Lower lobe of right lung (tissue), 2 donors: ENCODE results near the gene MED4. TPM values are rescaled to one million over a fixed set of nuclear protein-coding genes. Genes with fewer than 3 reads are reported as not detected.
"Not testable (repeated sequence)": the region's sequence is repeated elsewhere in the genome, so short reads cannot be mapped to it uniquely, and the experiment has no call there.

Source experiments
- ATAC-seq, 2 donors: fragments of 200-7000 bp; cut with Tn5 transposase; one replicate each; pipeline ENCODE4 v1.9.1; 2020 to 2022; ENCODE audit warnings: mild to moderate bottlenecking in 2 of 2, moderate library complexity in 2 of 2
- DNase-seq: peaks from one replicate; pipeline ENCODE4 v3.0.0-alpha.2; 2020
- H3K27ac ChIP-seq: fragments of 200-600 bp; one replicate; pipeline ENCODE4 v1.8.0; 2022
- H3K27me3 ChIP-seq: fragments of 200-600 bp; one replicate; pipeline ENCODE4 v1.8.0; 2022; ENCODE audit warnings: low read depth
- H3K36me3 ChIP-seq: fragments of 200-600 bp; one replicate; pipeline ENCODE4 v1.8.0; 2022; ENCODE audit warnings: mild to moderate bottlenecking
- H3K4me1 ChIP-seq: fragments of 200-600 bp; one replicate; pipeline ENCODE4 v1.8.0; 2022
- H3K4me3 ChIP-seq: fragments of 200-600 bp; one replicate; pipeline ENCODE4 v1.8.0; 2022; ENCODE audit warnings: mild to moderate bottlenecking
- H3K9me3 ChIP-seq: fragments of 200-600 bp; one replicate; pipeline ENCODE4 v1.8.0; 2022
- intact Hi-C: fragments of 100-400 bp; cut with DNase I; formaldehyde crosslinking; loops from one replicate; pipeline ENCODE4 v1.11.0; 2022
- total RNA-seq: library from RNA; stranded (reverse); fragmentation: NEBNext Ultra II Directional; extraction: Animal tissue kit (Norgen Biotek cat#: 25700); gene quantifications from one replicate; pipeline ENCODE4 v1.2.1, GENCODE V29; 2021
- TF ChIP-seq, protein P1 (sequence below): fragments of 200-600 bp; IDR thresholded peaks from one replicate; pipeline ENCODE4 v1.8.0; 2022; ENCODE audit warnings: antibody characterized with exemption, mild to moderate bottlenecking
- donor health status: DM: no; HTN: yes; CAD: no; lungs with severe emphysema.

Gene MED4
- total RNA-seq, 1 donor from 2014 or later = 41.4 TPM

DNA sequence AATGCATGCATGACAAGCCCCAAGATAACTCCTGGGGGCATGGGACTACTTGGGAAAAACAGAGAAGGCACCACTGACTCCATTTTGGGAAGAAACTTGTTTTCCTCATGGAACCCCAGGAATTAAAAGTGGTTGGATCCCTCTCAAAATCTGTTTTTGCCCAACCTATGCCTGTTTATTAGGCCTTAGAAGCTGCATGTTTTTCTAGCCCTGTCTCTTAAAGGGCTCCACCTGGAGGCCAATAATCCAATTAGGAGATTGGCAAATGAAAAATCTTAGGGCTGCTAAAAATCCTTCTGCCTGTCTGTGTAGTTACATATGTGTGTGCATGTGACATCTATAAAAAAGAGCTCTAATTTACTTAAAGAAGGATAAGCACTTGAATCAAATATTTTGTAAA, 26.9 kb downstream of the MED4 start:
- DNase-seq (no peak), ATAC-seq (no peak)
- Histone ChIP-seq H3K4me3 (no peak overlapping the region), H3K27me3 (no peaks in the 10 kb centered on the region), H3K4me1 (no peaks in the 10 kb centered on the region), H3K9me3 (peaks cover 29% of the 10 kb centered on the region), H3K27ac (no peak overlapping the region), H3K36me3 (peaks cover 24% of the 10 kb centered on the region)
- intact Hi-C loops = no loop called here
- TF ChIP-seq, protein P1, sequence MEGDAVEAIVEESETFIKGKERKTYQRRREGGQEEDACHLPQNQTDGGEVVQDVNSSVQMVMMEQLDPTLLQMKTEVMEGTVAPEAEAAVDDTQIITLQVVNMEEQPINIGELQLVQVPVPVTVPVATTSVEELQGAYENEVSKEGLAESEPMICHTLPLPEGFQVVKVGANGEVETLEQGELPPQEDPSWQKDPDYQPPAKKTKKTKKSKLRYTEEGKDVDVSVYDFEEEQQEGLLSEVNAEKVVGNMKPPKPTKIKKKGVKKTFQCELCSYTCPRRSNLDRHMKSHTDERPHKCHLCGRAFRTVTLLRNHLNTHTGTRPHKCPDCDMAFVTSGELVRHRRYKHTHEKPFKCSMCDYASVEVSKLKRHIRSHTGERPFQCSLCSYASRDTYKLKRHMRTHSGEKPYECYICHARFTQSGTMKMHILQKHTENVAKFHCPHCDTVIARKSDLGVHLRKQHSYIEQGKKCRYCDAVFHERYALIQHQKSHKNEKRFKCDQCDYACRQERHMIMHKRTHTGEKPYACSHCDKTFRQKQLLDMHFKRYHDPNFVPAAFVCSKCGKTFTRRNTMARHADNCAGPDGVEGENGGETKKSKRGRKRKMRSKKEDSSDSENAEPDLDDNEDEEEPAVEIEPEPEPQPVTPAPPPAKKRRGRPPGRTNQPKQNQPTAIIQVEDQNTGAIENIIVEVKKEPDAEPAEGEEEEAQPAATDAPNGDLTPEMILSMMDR = no peak

DNA sequence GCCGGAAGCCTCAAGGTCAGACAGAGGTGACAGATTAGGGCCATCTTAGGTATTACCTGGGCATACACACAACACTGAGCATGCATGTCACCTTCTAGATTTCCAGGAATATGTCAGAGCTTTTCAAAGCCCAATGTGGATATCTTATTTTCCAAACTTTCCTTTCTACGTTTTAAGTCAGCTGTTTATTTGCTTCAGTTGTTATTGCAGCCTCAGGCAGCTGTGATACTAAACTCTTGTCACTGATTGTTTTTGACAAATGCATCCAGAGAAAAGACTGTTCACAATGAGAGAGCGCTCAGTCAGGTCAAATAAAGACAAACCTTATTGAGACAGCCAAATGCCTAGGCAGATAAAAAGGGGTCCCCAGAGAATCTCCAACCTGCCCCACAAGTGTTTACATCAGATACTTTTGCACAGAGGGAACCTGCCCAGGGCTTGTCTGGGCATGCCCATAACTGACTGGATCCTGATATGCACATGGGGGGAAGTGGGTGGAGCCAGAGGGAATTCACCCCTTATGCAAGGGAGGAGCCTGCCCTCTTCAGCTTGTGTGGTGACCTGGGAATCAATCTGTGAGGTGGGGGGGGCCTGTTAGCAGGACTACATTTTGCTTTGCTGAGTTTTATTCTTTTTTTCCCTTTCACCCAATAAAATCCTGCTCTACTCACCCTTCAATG, 28.5 kb downstream of the MED4 start:
- no peaks in the 10 kb centered on the region for H3K27me3 ChIP-seq
- peaks cover 28% of the 10 kb centered on the region for H3K9me3 ChIP-seq
- DNase-seq = no peak
- intact Hi-C loops = no loop called here
- TF ChIP-seq, protein P1 = no peak
- peaks cover 9% of the 10 kb centered on the region for H3K36me3 ChIP-seq
- no peaks in the 10 kb centered on the region for H3K4me1 ChIP-seq
- ATAC-seq = no peak
- H3K27ac ChIP-seq = no peak overlapping the region
- H3K4me3 ChIP-seq = no peak overlapping the region

DNA sequence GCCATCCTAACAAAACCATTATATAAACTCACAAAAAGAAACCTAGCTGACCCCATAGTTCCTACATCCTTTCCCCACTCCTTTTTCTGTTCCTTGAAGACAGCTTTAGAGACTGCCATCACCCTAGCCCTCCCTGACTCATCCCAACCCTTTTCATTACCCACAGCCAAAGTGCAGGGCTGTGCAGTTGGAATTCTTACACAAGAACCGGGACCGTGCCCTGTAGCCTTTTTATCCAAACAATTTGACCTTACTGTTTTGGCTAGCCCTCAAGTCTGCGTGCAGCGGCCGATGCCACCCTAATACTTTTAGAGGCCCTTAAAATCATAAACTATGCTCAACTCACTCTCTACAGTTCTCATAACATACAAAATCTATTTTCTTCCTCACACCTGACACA, 35.0 kb downstream of the MED4 start:
- H3K9me3 ChIP-seq, ATAC-seq, DNase-seq, H3K36me3 ChIP-seq, H3K4me3 ChIP-seq, H3K27ac ChIP-seq, H3K4me1 ChIP-seq, intact Hi-C loops, H3K27me3 ChIP-seq: not testable (repeated sequence)

DNA sequence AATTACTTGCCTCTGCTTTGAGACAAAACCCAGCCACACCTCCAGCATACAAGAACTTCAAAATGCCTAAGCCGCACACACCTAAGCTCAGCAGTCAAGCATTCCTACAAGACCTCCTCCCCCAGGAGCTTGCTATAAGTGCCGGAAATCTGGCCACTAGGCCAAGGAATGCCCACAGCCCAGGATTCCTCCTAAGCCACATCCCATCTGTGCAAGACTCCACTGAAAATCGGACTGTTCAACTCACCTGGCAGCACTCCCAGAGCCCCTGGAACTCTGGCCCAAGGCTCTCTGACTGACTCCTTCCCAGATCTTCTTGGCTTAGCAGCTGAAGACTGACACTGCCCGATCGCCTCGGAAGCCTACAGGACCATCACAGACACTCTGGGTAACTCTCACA, 36.4 kb downstream of the MED4 start:
- H3K27me3 ChIP-seq, H3K9me3 ChIP-seq, H3K27ac ChIP-seq, intact Hi-C loops, H3K4me1 ChIP-seq, H3K4me3 ChIP-seq, ATAC-seq, H3K36me3 ChIP-seq, DNase-seq: not testable (repeated sequence)

DNA sequence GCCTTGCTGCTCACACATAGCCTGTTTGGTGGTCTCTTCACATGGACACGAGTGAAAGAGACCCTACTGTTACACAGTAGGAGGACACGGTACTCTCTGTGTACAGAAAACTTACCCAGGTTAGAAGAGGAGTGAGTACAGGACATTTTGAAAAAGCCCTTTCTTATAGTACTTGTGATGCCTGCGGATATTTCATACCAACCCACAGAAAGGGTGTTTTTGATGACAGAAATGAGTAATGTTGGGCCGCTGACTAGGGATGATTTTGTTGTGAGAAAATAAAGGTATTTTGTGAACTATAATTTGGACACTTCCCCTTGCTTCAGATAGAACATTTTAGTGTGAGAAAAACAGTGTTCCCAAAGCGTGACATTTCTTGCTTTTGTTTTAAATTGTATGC, 39.2 kb downstream of the MED4 start:
- no peak for ATAC-seq
- TF ChIP-seq, protein P1 = no peak
- no peak for DNase-seq
- Histone ChIP-seq H3K4me1 (no peaks in the 10 kb centered on the region), H3K4me3 (no peak overlapping the region), H3K27me3 (no peaks in the 10 kb centered on the region), H3K9me3 (no peaks in the 10 kb centered on the region), H3K36me3 (peaks cover 31% of the 10 kb centered on the region), H3K27ac (no peak overlapping the region)
- intact Hi-C loops = no loop called here

DNA sequence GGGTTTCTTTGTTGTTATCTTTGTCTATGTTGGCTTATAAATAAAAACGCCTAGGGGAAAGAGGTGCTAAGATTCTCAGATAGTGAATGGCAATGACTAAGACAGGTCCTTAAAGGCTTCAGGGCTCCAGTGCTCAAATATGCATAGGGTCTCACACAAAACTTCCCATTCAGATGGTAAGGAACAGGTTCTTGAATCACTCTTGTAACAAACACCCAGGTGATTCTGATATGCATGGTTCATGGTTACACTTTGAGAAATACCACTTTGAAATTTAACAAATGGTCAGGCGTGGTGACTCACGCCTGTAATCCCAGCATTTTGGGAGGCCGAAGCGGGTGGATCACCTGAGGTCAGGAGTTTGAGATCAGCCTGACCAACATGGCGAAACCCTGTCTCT, 40.3 kb downstream of the MED4 start:
- Histone ChIP-seq H3K9me3 (no peaks in the 10 kb centered on the region), H3K4me3 (no peak overlapping the region), H3K4me1 (no peaks in the 10 kb centered on the region), H3K27ac (no peak overlapping the region), H3K36me3 (peaks cover 42% of the 10 kb centered on the region), H3K27me3 (no peaks in the 10 kb centered on the region)
- intact Hi-C loops = no loop called here
- ATAC-seq (no peak), DNase-seq (no peak)
- TF ChIP-seq, protein P1 = no peak

DNA sequence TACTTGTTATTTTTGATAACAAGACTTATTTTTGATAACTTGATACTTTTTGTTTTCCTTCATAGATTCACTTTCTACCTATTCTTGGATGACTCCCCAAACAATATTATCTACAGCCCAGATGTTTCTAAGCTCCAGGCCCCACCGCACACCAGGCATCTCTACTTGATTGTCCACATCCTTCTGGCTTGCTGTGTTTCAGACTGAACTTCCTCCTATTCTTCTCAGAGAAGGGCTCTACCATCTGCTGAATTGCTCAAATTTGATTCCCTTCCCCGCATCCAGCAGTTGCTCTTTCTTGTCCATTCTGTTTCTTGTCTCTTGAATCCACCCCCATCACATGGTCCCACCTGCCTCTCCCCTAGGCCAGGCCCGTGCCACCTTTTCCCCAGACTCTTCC, 44.4 kb downstream of the MED4 start:
- Histone ChIP-seq H3K4me3 (no peak overlapping the region), H3K36me3 (peaks cover 73% of the 10 kb centered on the region), H3K9me3 (no peaks in the 10 kb centered on the region), H3K27me3 (no peaks in the 10 kb centered on the region), H3K4me1 (no peaks in the 10 kb centered on the region), H3K27ac (no peak overlapping the region)
- no peak for ATAC-seq
- intact Hi-C loops = no loop called here
- TF ChIP-seq, protein P1 = no peak
- DNase-seq = no peak
